GM21528 (cell line): ENCODE results near the gene SLC9C2.
"Not testable (repeated sequence)": the region's sequence is repeated elsewhere in the genome, so short reads cannot be mapped to it uniquely, and the experiment has no call there.

ENCODE experiments used
- ATAC-seq: cut with Tn5 transposase; IDR thresholded peaks from one replicate; pipeline ENCODE4 v1.9.1; 2021; ENCODE audit warnings: mild to moderate bottlenecking, moderate library complexity; ENCODE audit not compliant: unreplicated experiment, low FRiP score

Gene SLC9C2

GRCh38 chr1:173467426-173467825 lies 135.4 kb downstream of the SLC9C2 start:
- no peak for ATAC-seq

- not testable (repeated sequence) for ATAC-seq
These were observed 138.7 kb downstream of the SLC9C2 start for GRCh38 chr1:173464185-173464584.

GRCh38 chr1:173462666-173463065 lies 140.2 kb downstream of the SLC9C2 start:
- ATAC-seq, result not testable (repeated sequence)

GRCh38 chr1:173459885-173460284 lies 143.0 kb downstream of the SLC9C2 start:
- ATAC-seq, result no peak

- no peak for ATAC-seq
These were observed 147.8 kb downstream of the SLC9C2 start for GRCh38 chr1:173454966-173455524.

- no peak for ATAC-seq
These were observed 148.9 kb downstream of the SLC9C2 start for GRCh38 chr1:173453982-173454381.

GRCh38 chr1:173451981-173452380 lies 150.9 kb downstream of the SLC9C2 start:
- ATAC-seq, result no peak
